ENCODE results near the gene CREG1. TPM values are rescaled to one million over a fixed set of nuclear protein-coding genes. Genes with fewer than 3 reads are reported as not detected.

Gene CREG1
- total and polyA plus RNA-seq, 2 donors: 61.3 to 179 TPM

DNA sequence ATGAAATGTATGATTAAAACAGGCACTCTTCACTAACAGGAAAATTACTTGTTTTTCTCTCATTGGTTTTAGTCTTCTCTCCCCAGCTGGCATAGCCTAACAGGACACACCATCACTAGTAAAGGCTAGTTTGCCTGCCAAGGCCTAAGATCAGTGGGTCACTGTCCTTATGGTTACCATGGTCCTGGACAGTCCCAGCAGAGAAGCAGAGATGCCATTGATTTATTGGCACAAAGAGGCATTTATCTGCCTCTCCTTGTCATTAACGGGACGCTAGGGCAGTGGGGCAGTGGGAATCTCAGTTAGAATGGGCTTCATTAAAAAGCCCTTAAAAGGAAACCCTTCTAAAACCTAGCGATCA, 49.1 kb downstream of the CREG1 start:
- Histone ChIP-seq H3K27ac (ENCODE audit: low read depth in 1 of 2, low read length in 1 of 2) (peak overlapping the region in 1 of 2 donors; percentile 13), H3K4me1 (ENCODE audit: control insufficient read depth in 2 of 2, insufficient read depth in 2 of 2, low read length in 2 of 2) (peaks cover 75 to 81% of the 10 kb centered on the region in 2 donors), H3K4me3 (ENCODE audit: low read length in 2 of 2) (no peak overlapping the region), H3K9me3 (ENCODE audit: control insufficient read depth in 2 of 2, insufficient read depth in 1 of 2, low read length in 1 of 2) (no peaks in the 10 kb centered on the region), H3K36me3 (ENCODE audit: control insufficient read depth in 2 of 2, insufficient read depth in 2 of 2, low read length in 1 of 2) (peaks cover 23 to 73% of the 10 kb centered on the region in 2 donors), H3K27me3 (ENCODE audit: control insufficient read depth in 2 of 2, insufficient read depth in 1 of 2, low read length in 1 of 2) (no peaks in the 10 kb centered on the region)
- 95% methylated on average over 3 of the region's 3 CpGs for WGBS
- no peak for DNase-seq (ENCODE audit: low read depth in 6 of 9, low spot score in 9 of 9)

DNA sequence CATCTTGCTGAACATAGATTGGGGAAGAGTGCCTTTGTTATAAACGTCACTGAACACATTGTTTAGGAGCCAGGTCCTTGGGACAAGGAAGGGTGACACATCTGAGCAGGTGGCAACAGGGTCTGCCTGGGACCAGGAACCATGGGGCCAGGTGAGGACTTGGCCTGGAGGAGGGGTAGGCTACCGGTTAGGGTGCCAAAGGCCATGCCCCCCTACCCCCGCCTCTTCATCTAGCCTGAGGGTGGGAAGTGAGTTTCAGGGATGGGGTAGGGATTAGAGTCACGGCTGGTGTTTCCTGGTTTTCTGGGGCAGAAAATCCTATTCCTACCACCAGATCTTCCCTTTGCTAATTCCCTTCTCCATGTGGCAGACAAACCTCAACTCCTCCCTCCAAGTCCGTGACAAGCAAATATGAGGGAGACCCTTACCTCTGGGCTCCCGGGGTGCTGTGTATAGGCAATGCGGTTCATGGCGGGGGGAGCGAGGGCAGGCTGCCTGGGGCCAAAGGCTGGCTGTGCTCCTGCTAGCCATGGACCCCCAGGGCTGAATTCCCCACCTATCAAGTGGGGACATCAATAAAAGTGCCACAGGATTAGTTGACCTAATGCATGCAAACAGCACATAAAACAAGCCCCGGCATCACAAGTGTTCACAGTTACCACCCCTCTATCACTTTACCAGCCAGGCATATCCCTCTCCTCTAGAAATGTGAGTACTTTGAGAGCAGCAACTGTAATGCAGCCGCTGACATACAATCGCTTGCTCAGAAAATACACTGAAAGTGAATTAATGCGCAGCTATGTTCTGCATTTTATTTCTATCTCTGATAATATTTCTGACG, 49.7 kb downstream of the CREG1 start:
- H3K9me3 ChIP-seq (ENCODE audit: control insufficient read depth in 2 of 2, insufficient read depth in 1 of 2, low read length in 1 of 2): no peaks in the 10 kb centered on the region
- WGBS: 92% methylated on average over 14 of the region's 14 CpGs
- no peaks in the 10 kb centered on the region for H3K27me3 ChIP-seq (ENCODE audit: control insufficient read depth in 2 of 2, insufficient read depth in 1 of 2, low read length in 1 of 2)
- peaks cover 80 to 82% of the 10 kb centered on the region in 2 donors for H3K4me1 ChIP-seq (ENCODE audit: control insufficient read depth in 2 of 2, insufficient read depth in 2 of 2, low read length in 2 of 2)
- H3K4me3 ChIP-seq (ENCODE audit: low read length in 2 of 2): no peak overlapping the region
- peak overlapping the region; percentile 3 to 93 for H3K27ac ChIP-seq (ENCODE audit: low read depth in 1 of 2, low read length in 1 of 2)
- peaks cover 18 to 74% of the 10 kb centered on the region in 2 donors for H3K36me3 ChIP-seq (ENCODE audit: control insufficient read depth in 2 of 2, insufficient read depth in 2 of 2, low read length in 1 of 2)
- DNase-seq (ENCODE audit: low read depth in 6 of 9, low spot score in 9 of 9): no peak

DNA sequence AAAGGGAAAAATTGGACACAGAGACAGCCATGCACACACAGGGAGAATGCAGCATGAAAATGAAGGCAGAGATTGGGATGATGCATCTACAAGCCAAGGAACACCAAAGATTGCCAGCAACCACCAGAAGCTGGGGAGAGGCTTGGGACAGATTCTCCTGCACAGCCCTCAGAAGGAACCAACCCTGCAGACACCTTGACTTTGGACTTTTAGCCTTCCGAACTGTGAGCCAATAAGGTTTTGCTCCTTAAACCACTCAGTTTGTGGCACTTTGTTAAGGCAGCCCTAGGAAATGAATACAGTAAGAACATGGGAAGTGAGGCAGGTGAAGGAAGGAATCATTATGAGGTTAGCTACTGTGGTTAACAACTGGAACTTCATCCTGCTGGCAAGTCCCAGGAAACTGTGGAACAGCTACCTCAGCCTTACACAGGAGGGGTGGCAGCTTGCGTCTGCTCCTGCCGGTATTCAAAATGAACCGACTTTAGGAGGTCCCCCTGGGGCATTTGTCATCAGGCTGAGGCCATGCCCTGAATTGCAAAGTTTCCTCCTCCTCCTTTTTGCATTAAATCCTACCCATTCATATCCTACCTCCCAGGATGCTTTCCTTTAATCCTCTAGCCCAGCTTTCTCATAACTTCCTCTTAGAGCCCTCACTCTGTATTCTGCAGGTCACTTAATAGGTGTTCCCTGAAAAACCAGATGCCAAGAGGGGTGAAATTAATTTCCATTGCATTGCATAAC, 50.7 kb downstream of the CREG1 start:
- Histone ChIP-seq H3K27me3 (ENCODE audit: control insufficient read depth in 2 of 2, insufficient read depth in 1 of 2, low read length in 1 of 2) (no peaks in the 10 kb centered on the region), H3K36me3 (ENCODE audit: control insufficient read depth in 2 of 2, insufficient read depth in 2 of 2, low read length in 1 of 2) (peaks cover 14 to 74% of the 10 kb centered on the region in 2 donors), H3K4me3 (ENCODE audit: low read length in 2 of 2) (no peak overlapping the region), H3K4me1 (ENCODE audit: control insufficient read depth in 2 of 2, insufficient read depth in 2 of 2, low read length in 2 of 2) (peaks cover 82 to 87% of the 10 kb centered on the region in 2 donors), H3K27ac (ENCODE audit: low read depth in 1 of 2, low read length in 1 of 2) (peak overlapping the region; percentile 53 to 93), H3K9me3 (ENCODE audit: control insufficient read depth in 2 of 2, insufficient read depth in 1 of 2, low read length in 1 of 2) (no peaks in the 10 kb centered on the region)
- 74% methylated on average over 4 of the region's 4 CpGs for WGBS
- no peak for DNase-seq (ENCODE audit: low read depth in 6 of 9, low spot score in 9 of 9)

- 90% methylated on average over 5 of the region's 5 CpGs for WGBS
- Histone ChIP-seq H3K27me3 (ENCODE audit: control insufficient read depth in 2 of 2, insufficient read depth in 1 of 2, low read length in 1 of 2) (no peaks in the 10 kb centered on the region), H3K27ac (ENCODE audit: low read depth in 1 of 2, low read length in 1 of 2) (peak overlapping the region; percentile 85 to 93), H3K4me1 (ENCODE audit: control insufficient read depth in 2 of 2, insufficient read depth in 2 of 2, low read length in 2 of 2) (peaks cover 80 to 87% of the 10 kb centered on the region in 2 donors), H3K9me3 (ENCODE audit: control insufficient read depth in 2 of 2, insufficient read depth in 1 of 2, low read length in 1 of 2) (no peaks in the 10 kb centered on the region), H3K4me3 (ENCODE audit: low read length in 2 of 2) (peak overlapping the region; percentile 8 to 14), H3K36me3 (ENCODE audit: control insufficient read depth in 2 of 2, insufficient read depth in 2 of 2, low read length in 1 of 2) (peaks cover 14 to 75% of the 10 kb centered on the region in 2 donors)
- DNase-seq (ENCODE audit: low read depth in 6 of 9, low spot score in 9 of 9): no peak
Observed at GRCh38 chr1:167502192-167502551, 51.4 kb downstream of the CREG1 start.

DNA sequence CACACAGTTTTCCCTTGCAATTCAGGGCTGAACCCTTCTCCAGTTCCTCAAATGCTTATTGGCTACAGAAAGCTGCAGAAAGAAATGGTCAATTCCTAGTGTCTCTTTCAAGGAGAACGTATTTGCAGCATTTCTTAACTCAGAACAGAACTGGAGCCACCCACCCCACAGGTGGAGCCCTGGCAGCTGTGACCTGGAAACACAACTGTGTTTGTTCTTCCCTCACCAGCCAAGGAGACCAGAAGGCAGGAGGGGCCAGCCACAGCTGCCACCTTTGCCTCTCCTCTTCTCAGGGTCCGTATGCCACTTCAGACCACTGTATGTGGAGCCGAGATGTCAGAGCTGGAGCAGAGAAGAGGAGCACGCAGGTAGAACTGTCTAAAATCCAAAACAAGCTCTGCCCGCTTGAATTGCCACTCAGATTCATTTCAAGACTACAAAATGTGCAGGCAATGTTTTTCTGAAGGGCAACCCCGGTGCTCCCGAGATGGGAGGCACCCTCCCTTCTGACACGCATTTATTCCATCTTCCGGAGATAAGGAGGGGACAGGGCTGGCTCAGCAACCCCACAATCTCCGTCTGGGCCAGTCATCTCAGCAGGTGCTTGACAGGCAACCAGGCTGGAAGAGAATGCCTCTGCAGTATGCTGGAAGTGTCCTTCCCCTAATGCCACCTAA, 51.9 kb downstream of the CREG1 start:
- peaks cover 14 to 76% of the 10 kb centered on the region in 2 donors for H3K36me3 ChIP-seq (ENCODE audit: control insufficient read depth in 2 of 2, insufficient read depth in 2 of 2, low read length in 1 of 2)
- peak in 5 of 9 donors; percentile 73 to 90 (median 78) for DNase-seq (ENCODE audit: low read depth in 6 of 9, low spot score in 9 of 9)
- peak overlapping the region; percentile 14 to 30 for H3K4me3 ChIP-seq (ENCODE audit: low read length in 2 of 2)
- peak overlapping the region; percentile 85 to 93 for H3K27ac ChIP-seq (ENCODE audit: low read depth in 1 of 2, low read length in 1 of 2)
- peaks cover 79 to 87% of the 10 kb centered on the region in 2 donors for H3K4me1 ChIP-seq (ENCODE audit: control insufficient read depth in 2 of 2, insufficient read depth in 2 of 2, low read length in 2 of 2)
- H3K9me3 ChIP-seq (ENCODE audit: control insufficient read depth in 2 of 2, insufficient read depth in 1 of 2, low read length in 1 of 2): no peaks in the 10 kb centered on the region
- H3K27me3 ChIP-seq (ENCODE audit: control insufficient read depth in 2 of 2, insufficient read depth in 1 of 2, low read length in 1 of 2): no peaks in the 10 kb centered on the region
- 50% methylated on average over 10 of the region's 10 CpGs for WGBS

DNA sequence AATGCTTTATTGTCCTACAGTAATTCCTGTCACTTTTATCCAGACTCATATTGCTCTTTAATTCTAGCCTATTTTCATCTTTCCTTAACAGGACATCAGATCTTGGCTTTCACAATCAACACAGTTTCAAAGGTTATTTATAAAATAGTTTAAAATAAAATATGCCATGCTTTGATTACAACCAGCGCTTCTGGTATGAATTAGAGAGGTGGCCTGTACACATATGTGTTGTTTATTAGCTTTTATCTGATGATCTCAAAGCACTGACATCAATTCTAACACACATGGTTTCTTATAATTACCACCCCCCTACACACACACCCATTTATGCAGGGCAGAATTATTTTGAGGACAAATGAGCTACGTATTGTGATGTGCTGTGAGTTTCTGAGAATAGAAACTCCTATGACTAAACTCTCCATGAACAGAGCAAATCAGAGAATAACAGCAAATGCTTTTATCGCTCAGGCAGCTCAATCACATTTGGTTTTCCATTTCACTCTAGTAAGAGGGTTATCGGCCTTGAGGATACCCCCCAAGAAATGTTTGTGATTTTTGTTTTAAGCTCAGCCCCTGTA, 53.2 kb downstream of the CREG1 start:
- H3K4me3 ChIP-seq (ENCODE audit: low read length in 2 of 2): no peak overlapping the region
- H3K4me1 ChIP-seq (ENCODE audit: control insufficient read depth in 2 of 2, insufficient read depth in 2 of 2, low read length in 2 of 2): peaks cover 77 to 88% of the 10 kb centered on the region in 2 donors
- peak overlapping the region; percentile 32 to 93 for H3K27ac ChIP-seq (ENCODE audit: low read depth in 1 of 2, low read length in 1 of 2)
- 88% methylated on average over 4 of the region's 4 CpGs for WGBS
- no peaks in the 10 kb centered on the region for H3K27me3 ChIP-seq (ENCODE audit: control insufficient read depth in 2 of 2, insufficient read depth in 1 of 2, low read length in 1 of 2)
- no peak for DNase-seq (ENCODE audit: low read depth in 6 of 9, low spot score in 9 of 9)
- H3K9me3 ChIP-seq (ENCODE audit: control insufficient read depth in 2 of 2, insufficient read depth in 1 of 2, low read length in 1 of 2): no peaks in the 10 kb centered on the region
- peaks cover 14 to 84% of the 10 kb centered on the region in 2 donors for H3K36me3 ChIP-seq (ENCODE audit: control insufficient read depth in 2 of 2, insufficient read depth in 2 of 2, low read length in 1 of 2)

- H3K9me3 ChIP-seq (ENCODE audit: control insufficient read depth in 2 of 2, insufficient read depth in 1 of 2, low read length in 1 of 2): no peaks in the 10 kb centered on the region
- H3K4me3 ChIP-seq (ENCODE audit: low read length in 2 of 2): no peak overlapping the region
- H3K36me3 ChIP-seq (ENCODE audit: control insufficient read depth in 2 of 2, insufficient read depth in 2 of 2, low read length in 1 of 2): peaks cover 14 to 89% of the 10 kb centered on the region in 2 donors
- WGBS: 5% methylated on average over 3 of the region's 3 CpGs
- H3K27me3 ChIP-seq (ENCODE audit: control insufficient read depth in 2 of 2, insufficient read depth in 1 of 2, low read length in 1 of 2): no peaks in the 10 kb centered on the region
- H3K4me1 ChIP-seq (ENCODE audit: control insufficient read depth in 2 of 2, insufficient read depth in 2 of 2, low read length in 2 of 2): peaks cover 83 to 93% of the 10 kb centered on the region in 2 donors
- H3K27ac ChIP-seq (ENCODE audit: low read depth in 1 of 2, low read length in 1 of 2): peak overlapping the region; percentile 68 to 93
- peak in 3 of 9 donors; percentile 56 to 76 (median 61) for DNase-seq (ENCODE audit: low read depth in 6 of 9, low spot score in 9 of 9)
Observed at GRCh38 chr1:167499664-167500101, 53.9 kb downstream of the CREG1 start.

DNA sequence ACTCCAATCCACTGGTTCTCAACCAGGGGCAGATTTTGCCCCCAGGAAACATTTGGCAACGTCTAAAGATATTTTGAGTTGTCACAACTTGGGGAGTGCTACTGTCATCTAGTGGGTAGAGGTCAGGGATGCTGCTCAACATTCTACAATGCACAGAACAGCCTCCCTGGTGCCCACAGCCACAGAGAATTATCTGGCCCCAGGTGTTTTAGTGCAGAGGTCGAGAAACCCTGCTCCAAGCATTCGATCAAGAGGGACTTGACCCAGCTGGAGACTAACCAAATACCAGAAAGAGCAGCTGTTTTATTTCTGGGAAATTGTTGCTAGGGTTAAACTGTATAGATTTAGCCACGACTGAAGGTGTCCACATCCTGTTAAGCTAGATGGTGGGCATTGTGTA, 54.5 kb downstream of the CREG1 start:
- WGBS: 20% methylated on average over 4 of the region's 4 CpGs
- Histone ChIP-seq H3K4me3 (ENCODE audit: low read length in 2 of 2) (no peak overlapping the region), H3K27ac (ENCODE audit: low read depth in 1 of 2, low read length in 1 of 2) (peak overlapping the region; percentile 39 to 93), H3K27me3 (ENCODE audit: control insufficient read depth in 2 of 2, insufficient read depth in 1 of 2, low read length in 1 of 2) (no peaks in the 10 kb centered on the region), H3K36me3 (ENCODE audit: control insufficient read depth in 2 of 2, insufficient read depth in 2 of 2, low read length in 1 of 2) (peaks cover 14 to 88% of the 10 kb centered on the region in 2 donors), H3K4me1 (ENCODE audit: control insufficient read depth in 2 of 2, insufficient read depth in 2 of 2, low read length in 2 of 2) (peaks cover 83 to 93% of the 10 kb centered on the region in 2 donors), H3K9me3 (ENCODE audit: control insufficient read depth in 2 of 2, insufficient read depth in 1 of 2, low read length in 1 of 2) (no peaks in the 10 kb centered on the region)
- no peak for DNase-seq (ENCODE audit: low read depth in 6 of 9, low spot score in 9 of 9)

All from thymus (tissue), 11 donors.